CD4-positive, alpha-beta T cell treated with Interferon gamma for 1 hour (primary cell): ENCODE measurements around the gene GPR146.

Experiments
- DNase-seq: peaks from one replicate; pipeline ENCODE4 v3.0.0-alpha.2; 2020

The GPR146 gene

DNA sequence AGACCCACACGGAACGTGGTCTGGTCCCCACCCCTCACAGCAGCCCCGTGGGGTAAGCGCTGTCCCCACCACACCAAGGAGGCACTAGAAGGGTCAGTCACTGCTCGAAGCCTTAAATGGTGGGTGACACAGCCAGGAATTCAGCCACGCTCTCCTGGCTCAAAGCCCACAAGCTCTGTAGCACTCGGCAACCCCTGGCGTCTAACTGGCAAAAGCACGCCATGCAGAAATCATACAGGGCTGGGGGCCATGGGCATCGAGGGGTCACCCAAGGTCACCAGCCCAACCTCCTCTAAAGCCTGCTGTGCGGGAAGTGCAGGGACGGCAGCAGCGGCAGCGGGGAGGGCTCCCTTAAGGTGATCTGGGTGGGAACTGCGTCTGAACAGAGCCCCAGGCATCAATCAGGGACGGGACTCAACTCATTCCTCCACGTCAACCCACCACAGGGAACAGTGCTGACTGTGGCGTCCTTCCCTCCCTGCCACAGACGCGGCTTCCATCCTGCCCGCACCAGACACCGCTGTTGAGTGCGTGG, 51.3 kb downstream of the GPR146 start:
- DNase-seq = no peak

DNA sequence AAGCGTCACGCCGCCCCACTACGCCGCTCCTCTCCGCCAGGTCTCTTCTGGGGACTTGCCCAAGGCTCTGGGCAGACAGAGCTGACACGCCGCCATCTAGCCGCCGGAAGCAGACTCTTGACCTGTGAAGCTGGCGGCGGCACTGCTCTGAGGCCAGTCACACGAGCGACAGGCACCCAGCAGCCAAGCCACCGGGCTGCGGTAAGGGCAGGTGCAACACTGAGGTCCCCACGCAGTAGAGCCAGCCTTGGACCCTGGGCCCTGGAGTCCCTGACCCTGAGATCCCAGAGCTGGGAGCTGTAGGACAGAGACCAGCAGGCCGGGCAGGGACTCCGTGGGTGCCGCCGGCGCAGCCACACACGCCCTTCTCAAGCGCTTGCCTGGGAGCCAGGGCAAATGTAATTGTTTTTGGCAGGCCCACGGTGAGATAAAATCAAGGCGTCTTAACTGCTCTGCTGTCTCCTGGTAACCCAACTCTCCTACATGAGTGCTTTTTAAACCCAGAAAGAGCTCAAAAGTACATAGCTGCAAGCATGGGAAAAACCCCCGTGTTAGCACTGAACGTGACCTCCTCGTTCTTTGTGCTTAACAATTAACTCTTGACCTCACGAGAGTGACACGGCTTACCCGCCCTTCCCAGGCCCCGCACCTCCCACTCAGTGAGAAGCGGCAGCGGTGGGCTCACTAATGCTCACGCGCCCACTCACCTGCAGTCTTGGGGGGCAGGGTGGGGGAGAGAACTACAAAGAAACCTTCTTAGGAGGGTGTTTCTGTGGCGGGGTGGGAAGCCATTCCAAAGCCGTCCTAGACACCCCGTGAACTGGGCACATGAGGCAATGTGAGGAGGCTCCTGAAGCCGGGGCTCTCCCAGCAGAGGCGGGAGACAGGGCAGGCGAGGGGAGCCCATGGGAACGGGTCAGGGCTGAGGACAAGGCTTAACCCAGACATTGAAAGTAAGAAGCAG, 52.1 kb downstream of the GPR146 start:
- DNase-seq = no peak

DNA sequence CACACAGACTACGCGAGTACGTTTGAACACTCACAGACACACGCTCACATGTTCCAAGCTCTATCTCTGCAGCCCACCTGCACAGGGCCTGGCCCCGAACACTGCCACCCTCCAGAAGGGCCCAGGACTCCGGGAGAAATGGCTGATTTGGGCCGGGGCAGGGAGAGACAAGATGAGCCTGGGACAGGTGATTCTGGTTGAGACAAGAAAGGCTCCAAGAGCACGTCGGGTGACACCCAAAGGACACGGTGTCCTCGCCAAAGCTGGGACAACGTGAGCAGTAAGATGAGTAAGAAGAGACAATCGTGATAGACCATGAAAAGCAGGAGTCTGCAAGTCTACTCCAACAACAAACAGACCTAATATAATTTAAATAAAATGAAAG, 52.8 kb downstream of the GPR146 start:
- no peak for DNase-seq

DNA sequence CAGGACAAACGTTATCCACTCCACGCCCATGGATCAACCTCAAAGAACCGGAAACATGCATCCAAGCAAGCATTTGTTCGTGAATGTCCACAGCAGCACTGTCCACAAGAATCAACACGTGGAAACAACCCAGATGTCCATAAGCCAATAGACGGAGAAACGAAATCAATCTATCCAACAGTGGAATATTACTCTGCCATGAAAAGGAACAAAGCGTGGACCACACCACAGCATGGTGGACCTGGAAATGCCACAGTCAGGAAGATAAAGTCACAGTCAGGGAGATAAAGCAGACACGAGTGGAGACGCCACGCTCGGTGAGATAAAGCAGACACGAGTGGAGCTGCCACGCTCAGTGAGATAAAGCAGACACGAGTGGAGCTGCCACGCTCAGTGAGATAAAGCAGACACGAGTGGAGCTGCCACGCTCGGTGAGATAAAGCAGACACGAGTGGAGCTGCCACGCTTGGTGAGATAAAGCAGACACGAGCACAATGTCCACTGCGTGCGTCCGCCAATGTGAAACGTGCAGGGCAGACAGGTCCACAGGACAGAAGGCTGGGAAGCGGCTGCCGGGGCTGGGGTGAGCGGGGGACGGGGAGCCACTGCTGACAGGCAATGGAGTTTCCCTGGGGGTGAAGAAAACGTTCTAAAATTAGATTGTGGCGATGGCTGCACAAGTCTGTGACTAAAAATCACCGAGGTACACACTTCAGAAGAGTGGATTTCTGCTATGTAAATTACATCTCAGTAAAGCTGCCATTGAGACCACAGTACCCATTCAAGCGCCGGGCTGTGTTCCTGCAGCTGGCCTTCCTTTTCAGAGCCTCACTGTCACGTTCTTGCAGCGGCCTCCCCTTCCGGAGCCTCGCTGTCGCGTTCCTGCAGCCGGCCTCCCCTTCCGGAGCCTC, 54.2 kb downstream of the GPR146 start:
- DNase-seq = no peak

DNA sequence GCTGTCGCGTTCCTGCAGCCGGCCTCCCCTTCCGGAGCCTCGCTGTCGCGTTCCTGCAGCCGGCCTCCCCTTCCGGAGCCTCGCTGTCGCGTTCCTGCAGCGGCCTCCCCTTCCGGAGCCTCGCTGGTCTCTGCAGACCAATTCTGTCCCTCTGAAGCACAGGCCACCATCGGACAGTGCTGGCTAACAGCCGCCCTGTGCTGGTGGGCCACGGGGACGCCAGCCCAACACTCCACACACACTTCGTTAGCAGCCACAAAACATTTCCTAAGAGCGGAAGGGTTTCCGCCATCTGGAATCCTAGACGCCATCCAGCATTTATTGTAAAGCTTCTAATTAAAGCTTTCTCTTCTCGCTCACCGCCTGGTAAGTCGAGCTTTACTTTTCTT, 54.8 kb downstream of the GPR146 start:
- no peak for DNase-seq

DNA sequence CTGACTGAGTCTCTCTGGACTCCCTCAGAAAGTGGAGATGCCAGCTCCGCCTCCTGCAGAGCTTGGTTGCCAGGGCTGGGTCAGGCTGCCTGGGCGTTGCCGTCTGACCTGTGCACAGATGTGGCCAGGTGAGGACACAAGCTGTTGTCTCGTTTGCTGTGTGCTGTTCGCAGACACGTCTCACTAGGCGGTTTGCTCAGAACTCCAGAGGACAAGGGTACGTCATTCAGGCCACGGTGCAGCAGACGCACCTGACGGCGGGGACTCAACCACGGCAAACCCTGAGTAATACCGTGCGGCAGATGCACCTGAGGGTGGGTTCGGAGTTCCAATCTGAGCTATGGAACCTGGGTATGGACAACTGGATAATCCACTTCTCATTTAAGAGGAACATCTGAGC, 55.3 kb downstream of the GPR146 start:
- no peak for DNase-seq

DNA sequence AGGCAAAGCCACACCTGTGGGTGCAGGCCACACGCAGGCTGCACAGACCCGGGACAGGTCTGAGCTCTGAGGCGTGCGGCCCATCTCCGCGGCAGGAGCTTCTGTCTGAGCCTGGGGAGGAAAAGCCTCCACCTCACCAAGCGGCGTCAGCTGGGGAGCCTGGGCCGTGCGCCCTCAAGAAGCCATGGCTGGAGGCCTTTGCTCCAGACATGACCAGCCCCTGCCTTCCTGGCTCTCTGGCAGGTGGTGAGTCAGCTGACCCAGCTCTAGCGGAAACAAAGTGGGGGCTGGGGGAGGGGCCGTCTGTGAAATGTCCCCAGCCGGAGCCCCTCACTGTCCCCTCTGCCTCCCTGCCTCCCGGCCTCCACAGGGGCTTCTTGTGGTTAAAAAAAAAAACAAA, 56.0 kb downstream of the GPR146 start:
- DNase-seq = no peak

DNA sequence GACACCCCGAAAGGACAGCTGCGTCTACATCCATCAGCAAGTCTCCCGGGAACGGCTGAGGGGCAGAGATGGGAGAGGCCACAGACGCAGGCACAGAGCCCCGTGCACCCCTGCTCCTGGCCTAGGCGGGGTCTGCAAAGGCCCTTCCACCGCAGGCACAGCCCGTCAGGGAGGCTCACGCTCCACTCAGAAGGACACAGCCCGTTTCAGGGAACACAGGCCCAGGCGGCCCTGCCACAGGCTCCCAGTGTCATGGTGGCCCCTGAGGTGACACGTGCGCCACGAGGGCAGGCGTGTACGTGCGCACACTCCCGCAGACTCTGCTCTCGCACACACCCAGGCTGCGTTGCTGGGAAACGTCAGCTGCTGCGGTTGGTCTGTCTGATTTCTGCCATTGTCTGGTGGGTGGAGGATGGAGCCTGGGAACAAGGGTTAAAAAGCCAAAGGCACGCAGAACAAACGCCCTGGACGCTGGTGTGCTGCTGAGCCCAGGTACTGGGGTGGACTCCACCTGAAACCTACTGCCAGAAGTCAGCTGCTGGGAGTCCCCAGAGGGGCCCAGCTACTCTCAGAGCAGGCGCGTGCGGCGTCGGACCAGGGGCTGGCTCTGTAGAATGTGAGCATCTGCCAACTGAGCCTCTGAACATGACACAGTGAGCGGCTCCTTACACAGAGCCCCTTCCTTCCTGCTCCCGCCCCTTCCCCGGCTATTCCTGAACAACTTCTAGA, 56.7 kb downstream of the GPR146 start:
- no peak for DNase-seq

DNA sequence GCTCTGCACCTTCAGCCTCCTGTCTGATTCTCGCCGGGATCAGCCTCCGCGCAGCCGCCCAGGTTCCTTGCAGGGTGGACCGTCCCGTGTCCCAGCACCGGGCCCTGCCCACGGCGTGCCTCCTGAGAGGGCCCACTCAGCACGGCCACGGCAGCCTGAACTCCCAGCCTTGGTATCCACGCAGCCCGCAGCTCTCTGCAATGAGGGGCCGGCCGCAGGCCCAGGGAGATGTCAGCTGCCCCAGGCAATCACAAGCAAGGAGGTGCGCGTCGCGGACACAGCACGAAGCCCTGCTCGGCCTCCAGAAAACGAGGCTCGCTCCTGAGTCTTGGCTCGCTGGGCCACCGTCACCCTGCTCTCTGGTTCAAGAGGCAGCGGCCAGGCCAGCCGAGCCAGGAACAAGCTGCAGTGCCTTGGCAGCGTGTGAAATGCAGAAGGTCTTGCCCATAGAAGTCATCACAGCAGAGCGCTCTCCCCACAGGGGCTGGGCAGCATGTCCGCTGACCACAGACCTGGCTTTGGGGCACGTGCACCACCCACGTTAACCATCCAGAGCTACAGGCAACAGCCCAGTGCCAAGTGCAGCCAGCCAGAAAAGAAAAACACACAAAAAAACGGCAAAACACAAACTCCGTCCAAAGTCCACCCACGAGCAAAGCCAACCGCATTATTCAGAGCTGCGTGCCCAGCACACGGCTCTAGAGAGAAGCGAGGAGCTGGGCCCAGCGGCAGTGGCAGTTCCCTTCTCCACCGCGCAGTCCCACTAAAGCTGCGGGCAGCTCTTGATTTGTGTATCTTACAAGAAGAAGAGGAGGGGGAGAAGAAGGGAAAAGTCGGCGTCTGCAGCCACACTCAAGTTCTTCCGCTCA, 57.5 kb downstream of the GPR146 start:
- no peak for DNase-seq

DNA sequence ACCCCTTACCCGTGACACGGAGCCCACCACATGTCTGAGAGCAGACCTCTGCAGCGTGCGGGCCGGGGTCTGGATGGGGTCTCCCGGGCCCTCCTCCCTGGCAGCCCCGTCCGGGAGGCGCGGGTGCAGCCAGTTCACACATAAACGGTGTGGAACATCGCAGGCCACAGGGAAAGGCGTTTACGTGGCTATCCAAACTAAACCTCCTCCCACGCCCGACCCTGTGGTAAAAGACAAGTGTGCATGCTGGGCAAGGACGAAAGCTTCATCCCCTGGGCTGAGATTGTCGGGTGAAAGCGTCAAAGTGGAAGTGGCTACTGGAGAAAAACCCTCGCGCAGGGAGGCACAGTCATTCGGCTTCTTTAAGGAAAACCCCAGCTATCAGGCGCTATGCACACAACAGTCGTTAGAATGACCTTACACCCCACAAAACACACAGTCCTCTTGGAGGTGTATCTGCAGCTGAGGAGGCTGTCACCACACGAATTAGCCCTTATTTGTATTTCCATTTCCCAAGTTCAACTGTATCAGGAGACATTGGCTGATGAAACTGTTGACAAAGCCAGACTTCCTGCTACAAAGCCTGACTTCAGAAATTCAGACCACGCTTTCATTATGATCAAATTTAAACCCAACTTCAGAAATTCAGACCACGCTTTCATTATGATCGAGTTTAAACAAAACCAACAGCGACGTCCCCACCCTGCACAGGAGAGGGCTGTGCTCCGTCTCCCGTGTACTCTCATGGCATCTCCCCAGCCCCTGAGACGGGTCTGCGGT, 58.9 kb downstream of the GPR146 start:
- no peak for DNase-seq

DNA sequence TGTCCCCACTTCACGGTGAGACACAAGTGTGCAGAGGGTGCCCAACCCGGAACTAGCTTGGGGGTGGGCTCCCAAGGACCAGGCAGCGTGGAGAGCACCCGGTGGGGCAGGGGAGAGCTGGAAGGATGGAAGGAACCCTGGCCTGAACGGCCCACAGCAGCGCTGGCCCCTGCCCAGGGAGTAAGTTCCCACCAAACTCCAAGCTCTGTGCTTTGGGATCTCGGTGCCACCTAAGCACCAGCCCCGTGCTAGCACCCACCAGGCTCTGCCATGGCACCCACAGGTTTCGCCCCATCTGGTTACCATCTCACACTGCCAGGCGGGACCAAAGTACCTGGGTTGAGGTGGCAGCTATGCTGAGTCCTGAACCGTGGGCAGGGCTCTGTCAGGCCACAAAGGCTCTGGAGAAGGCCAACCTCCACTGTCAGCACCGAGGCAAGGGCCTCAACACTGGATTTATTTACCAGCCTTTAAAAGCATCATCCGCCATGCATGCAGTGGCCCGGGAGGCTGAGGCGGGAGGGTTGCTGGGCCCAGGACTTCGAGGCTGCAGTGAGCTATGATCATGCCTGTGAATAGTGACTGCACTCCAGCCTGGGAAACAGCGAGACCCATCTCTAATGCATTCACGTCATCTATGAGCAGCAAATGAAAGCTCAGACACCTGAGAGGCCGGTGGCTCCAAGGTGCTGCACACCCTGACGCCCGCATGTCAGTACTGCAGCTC, 59.6 kb downstream of the GPR146 start:
- DNase-seq = no peak

DNA sequence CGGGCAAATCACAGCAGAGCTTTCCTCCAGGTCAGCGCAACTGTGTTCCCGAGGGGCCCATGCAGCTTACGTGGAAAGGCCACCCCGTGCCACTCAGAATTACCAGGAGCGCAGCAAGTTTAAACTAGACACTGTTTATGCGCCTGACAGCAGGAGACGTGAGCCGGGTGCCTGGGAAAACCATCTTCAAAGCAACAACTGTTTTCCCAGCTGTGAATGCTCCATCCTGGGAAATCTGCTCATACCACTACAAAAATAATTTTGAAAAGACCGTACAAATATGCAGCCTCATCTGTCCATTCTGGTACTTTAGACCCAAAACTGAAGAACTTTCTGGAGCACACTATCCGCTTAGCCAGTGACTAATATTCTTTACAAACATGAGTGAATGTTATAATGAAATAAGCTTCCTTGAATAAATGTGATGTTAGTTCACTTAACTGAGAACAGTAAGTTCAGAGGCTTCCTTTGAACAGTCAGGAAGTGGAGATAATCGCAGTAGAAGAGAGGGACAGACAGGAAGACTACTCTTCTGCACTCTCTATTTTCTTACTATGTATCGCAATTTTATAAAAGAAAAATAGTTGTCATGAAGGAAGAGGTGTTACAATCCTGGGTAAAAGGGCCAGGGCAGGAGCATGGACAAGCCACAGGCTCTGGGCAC, 60.3 kb downstream of the GPR146 start:
- DNase-seq = no peak

DNA sequence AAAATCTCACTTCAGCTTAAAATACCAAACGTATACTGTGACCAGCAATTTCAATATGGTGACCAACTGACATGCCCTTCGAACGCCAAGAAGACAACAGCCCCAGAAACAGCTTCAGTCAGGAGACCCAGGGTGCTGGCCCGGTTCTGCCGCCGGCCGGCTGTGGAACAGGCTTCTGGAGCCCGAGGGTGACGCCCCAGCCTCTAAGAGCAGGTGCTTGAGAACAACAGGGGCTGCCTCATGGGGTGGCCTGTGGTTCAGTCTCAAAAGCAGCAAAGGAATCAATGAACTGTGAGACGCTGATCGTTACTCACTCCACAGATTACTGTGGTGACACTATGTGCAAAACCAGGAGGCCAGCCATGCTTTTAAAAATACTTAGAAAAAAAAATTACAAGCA, 60.8 kb downstream of the GPR146 start:
- no peak for DNase-seq

DNA sequence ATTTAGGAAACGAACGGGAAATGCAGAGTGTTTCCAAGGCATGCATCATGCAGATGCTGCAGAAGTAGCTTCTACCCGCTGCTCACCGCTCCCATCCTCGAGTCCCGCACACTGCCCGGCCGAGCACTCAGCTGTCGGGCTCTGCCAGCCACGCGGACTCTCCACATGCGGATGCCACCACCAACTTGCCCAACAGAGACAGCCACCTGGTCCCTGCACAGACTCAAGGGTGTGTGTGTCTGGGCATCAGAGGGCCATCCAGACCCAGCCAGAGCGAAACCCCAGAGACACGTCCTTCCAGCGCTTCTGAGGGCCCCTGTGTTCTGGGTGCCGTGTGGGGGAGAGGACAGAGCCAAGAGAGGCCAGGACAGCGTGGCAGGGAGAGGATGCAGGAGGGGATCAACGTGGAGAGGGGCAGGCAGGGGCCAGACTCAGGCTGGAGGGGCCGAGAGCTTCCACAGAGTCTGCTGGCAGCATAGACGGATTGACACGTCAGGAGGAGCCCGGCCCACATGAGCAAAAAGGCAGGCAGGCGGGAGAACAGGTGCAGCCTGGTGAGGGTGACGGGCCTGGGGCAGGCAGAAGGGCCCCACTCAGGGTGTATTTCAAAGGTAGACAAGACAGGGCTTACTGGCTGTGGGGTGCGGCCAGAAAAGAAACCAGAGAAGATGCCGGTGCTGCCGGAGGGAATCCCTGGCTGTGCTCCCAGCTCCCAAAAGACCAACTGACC, 61.9 kb downstream of the GPR146 start:
- no peak for DNase-seq

DNA sequence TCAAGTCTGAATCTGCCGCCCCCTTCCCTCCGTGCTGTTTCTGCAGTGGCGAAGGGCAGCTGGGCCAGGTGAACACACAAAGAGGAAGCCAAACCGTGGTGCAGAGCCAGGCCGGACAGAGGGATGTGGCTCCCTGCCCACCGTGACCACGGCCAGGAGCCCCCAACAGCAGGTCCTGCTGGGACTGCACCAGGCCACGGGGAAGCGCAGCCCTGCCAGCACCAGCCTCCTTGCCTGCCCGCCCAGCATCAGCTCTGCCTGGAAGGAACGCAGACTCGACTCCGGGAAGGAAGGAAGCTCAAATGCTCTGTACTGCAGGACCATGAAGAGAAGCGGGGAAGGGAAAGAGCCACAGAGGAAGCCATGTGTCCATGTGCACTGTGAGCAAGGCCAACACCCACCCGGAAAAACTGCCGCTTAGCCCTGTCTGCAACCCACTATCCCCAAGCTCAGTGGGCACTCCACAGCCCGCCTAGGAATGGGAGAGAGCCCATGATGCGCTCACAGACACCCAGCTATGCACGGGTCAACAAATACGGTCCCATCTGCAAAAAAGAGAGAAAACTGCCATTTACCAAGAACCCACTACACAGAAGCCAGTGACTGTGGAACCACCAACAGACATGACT, 62.6 kb downstream of the GPR146 start:
- DNase-seq = no peak

DNA sequence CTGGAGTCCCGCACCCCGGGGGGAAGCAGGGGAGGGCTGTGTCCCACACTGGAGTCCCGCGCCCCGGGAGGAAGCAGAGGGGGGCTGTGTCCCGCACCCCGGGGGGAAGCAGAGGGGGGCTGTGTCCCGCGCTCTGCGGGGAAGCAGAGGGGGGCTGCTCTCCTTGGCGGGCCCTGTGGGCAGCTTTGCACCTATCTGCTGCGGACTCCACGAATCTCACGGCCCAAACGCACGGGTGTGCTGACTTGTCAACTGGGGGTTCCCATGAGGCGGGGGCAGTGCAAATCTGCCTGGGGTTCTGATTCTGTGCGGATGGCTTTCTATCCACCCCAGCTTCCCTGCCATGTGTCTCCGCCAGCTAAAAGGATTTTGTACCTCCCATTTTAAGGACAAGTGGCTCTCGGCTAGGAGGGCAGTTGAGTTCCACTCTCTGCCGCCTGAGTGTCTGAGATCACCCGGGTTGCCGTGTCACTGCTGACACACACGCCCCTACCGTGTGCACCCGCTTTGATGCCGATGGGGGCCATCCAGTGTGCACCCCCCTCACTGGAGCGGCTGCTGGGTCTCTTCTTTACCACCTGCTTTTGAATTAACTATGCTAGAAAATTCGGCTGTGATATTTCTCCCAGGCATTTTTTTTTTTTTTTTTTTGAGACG, 64.0 kb downstream of the GPR146 start:
- no peak for DNase-seq
